GM21423 (cell line): ENCODE results near the gene TROAP.
"Not testable (repeated sequence)": the region's sequence is repeated elsewhere in the genome, so short reads cannot be mapped to it uniquely, and the experiment has no call there.

Experiments
- ATAC-seq: cut with Tn5 transposase; IDR thresholded peaks from one replicate; pipeline ENCODE4 v1.9.1; 2021; ENCODE audit warnings: mild to moderate bottlenecking, moderate library complexity; ENCODE audit not compliant: unreplicated experiment

TROAP gene, protein sequence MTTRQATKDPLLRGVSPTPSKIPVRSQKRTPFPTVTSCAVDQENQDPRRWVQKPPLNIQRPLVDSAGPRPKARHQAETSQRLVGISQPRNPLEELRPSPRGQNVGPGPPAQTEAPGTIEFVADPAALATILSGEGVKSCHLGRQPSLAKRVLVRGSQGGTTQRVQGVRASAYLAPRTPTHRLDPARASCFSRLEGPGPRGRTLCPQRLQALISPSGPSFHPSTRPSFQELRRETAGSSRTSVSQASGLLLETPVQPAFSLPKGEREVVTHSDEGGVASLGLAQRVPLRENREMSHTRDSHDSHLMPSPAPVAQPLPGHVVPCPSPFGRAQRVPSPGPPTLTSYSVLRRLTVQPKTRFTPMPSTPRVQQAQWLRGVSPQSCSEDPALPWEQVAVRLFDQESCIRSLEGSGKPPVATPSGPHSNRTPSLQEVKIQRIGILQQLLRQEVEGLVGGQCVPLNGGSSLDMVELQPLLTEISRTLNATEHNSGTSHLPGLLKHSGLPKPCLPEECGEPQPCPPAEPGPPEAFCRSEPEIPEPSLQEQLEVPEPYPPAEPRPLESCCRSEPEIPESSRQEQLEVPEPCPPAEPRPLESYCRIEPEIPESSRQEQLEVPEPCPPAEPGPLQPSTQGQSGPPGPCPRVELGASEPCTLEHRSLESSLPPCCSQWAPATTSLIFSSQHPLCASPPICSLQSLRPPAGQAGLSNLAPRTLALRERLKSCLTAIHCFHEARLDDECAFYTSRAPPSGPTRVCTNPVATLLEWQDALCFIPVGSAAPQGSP

DNA sequence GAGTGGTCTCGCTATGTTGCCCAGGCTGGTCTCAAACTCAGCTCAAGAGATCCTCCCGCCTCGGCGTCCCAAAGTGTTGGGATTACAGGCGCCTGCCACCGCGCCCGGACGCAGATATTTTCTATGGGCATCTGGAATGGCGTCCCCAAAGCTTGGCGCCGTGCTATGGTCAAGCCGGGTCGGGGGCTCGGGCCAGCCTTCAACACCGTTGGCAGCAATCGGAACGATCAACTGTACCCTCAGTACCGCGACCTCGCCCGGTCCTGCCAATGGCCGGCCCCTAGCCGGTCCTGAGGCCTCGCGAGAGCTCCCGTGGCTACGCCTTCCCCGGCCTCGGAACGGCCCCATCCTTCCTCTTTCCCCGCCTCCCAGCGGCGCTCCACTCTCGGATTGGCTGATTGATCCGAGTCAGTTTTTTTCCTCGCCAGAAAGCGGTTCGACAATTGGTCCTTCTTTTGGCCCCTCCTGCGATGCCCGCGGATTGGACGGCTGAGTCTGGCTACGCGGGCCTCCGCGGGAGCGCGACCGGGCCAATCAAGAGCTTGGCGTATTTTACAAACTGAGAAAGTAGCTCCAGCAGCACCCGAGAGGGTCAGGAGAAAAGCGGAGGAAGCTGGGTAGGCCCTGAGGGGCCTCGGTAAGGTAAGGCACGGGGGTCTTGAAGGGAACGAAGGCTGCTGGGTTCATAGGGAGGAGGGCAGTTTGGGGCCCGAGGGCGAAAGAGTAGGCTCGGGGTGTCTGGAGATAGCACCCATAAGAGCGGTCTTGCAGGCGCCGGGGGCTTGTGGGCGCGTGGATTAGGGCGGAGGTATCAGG, at the start of gene TROAP:
TSS of gene TROAP (plus strand) at position 548 of the 816 bp plus-strand sequence. CDS start 354 bp downstream, outside the sequence.
- ATAC-seq: peak; percentile 98

- no peak for ATAC-seq
These were observed 49.2 kb upstream of the TROAP start for GRCh38 chr12:49273726-49274395.

- no peak for ATAC-seq
These were observed 48.5 kb upstream of the TROAP start for GRCh38 chr12:49274396-49275069.

DNA sequence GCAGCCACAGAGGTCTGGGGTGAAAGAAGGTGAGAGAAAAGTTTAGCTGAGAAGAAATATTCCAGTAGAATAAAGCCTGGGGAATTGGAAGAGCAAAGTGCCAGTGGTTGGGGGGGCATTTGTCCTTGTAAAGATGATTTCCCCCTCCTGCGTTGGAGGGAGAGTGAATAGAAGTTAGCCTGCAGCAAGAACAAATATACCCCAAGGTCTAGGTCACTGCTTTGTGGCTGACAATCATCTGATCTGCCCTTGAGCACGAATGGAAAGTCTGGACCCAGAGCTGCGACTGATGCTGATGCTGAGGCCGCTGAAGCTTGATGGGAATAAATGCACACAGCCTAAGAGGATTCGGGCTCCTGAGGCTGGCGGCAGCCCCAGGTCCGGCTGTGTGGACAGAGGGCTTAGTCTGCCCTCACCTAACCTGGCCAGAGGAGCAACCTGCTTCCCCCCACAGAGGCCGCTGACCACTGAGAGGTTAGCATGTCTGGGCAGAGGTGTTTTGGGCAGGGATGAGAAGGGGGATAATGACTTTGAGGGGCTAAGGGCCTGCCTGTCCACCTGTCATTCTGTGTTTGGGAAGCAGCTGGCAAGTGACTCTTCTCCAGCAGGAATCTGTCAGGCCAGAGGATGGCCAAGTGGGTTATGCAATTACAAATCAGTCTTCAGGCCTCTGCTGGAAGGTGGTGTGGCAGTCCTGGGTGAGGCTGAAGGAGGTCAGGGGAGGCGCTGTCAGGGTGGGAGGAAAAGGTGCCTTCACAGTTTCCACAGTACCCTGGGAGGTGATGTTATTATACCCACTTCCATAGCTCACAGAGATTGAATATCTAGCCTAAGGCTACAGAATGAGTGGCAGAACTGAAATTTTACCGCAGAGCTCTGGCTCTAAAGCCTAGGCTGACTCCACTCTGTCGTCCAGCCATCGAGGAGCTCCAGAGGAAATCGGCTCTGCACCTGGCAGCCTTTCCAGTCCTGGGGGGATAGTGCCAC, 46.5 kb upstream of the TROAP start:
- ATAC-seq: no peak

- ATAC-seq: no peak
These were observed 45.6 kb upstream of the TROAP start for GRCh38 chr12:49277466-49277865.

DNA sequence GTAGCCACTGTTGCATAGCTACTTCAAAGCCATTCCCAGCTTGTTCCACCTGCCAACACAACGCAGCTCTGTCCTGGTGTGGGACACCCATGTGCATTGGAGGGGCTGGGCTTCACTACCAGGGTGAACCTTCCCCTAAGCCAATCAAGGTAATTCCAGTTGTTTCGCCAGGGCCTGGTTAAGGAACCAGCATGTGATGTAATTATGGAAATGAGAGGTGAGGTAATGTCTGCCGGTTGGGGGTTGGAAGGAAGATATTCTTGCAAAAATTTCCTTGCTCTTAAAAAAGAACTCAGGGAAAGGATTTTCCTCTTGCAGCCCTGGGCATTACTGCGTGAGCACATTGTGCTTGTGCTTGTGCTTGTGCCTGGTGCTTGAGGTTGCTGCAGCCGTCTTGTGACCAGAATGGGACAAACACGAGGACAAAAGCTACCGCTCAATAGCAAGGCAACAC, 43.3 kb upstream of the TROAP start:
- no peak for ATAC-seq

DNA sequence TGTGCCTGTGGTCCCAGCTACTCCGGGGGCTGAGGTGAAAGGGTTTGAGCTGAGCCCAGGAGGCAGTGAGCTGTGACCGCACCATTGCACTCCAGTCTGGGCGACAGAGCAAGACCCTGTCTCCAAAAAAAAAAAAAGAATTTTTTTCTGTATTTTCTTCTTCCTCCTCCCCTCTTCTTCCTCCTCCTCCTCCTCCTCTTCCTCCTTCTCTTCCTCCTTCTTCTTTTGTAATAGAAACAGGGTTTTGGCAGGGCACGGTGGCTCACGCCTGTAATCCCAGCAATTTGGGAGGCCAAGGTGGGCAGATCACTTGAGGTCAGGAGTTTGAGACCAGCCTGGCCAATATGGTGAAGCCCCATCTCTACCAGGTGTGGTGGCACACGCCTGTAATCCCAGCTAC, 42.5 kb upstream of the TROAP start:
- ATAC-seq: not testable (repeated sequence)

GRCh38 chr12:49282302-49282701, 40.8 kb upstream of the TROAP start:
- no peak for ATAC-seq

GRCh38 chr12:49282740-49283375, 40.2 kb upstream of the TROAP start:
- not testable (repeated sequence) for ATAC-seq

- no peak for ATAC-seq
These were observed 39.3 kb upstream of the TROAP start for GRCh38 chr12:49283541-49284429.

DNA sequence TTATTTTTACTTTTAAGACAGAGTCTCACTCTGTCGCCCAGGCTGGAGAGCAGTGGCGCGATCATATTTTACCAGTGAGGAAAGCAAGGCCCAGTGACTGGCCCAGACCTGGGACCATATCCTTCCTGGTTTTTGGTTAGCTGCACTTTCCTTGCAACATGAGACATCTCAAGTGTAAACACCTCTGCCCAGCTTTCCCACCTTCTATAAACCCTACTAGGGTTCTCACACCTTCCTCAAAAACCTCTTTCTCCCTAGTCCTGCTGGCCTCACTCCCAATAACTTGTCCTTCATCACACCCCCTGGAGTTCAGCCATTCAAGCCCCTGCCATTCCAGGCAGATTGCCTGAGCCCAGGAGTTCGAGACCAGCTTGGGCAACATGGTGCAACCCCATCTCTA, 38.4 kb upstream of the TROAP start:
- ATAC-seq: no peak

DNA sequence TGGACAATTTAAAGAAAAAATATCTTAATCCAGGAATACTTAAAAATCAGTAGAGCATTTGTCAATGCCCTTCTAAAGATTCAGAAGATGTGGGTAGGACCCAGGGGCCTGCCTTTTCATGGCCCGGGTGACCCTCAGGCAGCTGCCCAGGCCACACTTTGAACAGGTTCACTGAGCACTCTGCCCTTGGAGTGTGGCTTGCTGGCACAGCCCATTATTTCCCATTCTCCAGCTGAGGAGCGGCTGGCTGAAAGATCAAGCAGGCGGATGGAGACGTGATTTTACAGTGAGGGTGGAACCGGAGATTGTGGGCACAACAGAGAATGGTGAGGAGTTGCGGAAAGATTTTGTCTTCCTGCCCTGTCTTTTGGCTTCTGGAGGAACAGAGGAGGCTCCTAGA, 35.2 kb upstream of the TROAP start:
- no peak for ATAC-seq

GRCh38 chr12:49288412-49288853, 34.6 kb upstream of the TROAP start:
- ATAC-seq: no peak

GRCh38 chr12:49288922-49289555, 34.0 kb upstream of the TROAP start:
- ATAC-seq: no peak

DNA sequence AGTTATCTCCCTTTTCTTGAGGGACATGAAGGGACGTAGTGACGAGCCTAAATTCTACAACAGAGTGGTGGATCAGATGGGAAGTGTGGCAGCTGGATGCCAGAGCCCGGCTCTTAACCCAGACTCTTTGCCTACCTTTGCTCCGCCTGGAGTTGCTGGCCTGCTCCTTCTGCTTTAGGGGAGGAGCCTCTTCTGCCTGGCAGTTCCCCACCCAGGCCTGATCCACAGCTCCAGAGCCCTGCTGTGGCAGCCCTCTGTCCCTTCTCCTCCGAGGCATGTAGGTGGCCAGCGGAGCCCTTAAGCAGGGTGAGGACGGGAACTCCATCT, 30.4 kb upstream of the TROAP start:
- ATAC-seq: no peak

- ATAC-seq: no peak
These were observed 29.7 kb upstream of the TROAP start for GRCh38 chr12:49293056-49293956.
